Islet of Langerhans (tissue), 1 donor: ENCODE results near the gene RASAL1.

Experiments used
- FAIRE-seq: peaks from one replicate; lab custom pipeline; 2011; peaks lifted over from hg19 to GRCh38; lab: Jason Lieb, UNC

The RASAL1 gene

GRCh38 chr12:113072136-113072535 is 63.4 kb downstream of the RASAL1 start:
- FAIRE-seq: no peak

- FAIRE-seq: no peak
These were observed 64.1 kb downstream of the RASAL1 start for GRCh38 chr12:113071135-113072112.

DNA sequence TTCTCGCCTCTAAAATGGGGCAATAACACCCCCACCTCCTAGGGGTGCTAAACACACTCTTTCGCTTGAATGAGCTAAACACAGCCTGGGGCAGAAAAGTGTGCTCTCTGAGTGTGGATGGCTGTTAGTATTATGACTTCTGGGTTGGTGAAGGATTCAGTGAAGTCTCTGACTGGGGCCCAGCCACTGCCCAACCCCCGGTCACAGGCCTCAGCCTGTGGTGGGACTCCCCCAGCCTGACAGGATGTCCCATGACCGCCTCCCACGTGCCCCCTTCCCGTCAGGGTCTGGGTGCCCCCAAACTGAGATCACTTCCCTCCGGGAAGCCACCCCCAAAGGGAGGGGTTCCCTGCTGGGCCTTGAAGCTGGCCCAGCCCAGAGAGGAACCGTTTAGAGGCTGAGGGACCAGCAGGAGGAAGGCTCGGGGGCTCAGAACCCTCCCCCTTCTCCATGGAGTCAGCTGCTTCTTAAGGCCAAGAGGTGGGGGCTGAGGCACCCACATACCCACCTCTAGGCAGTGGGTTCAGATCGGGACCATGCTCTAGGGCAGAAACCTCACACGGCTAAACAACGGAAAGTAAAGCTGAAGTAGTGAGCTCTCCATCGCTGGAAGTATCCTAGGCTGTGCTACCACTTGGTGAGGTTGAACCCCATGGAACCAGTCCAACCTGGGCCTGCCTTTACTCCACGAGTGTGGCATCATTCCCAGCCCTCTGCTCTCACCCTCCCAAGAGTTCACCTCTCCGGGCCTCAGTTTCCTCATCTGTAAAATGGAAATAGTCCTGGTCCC is 65.2 kb downstream of the RASAL1 start:
- no peak for FAIRE-seq

DNA sequence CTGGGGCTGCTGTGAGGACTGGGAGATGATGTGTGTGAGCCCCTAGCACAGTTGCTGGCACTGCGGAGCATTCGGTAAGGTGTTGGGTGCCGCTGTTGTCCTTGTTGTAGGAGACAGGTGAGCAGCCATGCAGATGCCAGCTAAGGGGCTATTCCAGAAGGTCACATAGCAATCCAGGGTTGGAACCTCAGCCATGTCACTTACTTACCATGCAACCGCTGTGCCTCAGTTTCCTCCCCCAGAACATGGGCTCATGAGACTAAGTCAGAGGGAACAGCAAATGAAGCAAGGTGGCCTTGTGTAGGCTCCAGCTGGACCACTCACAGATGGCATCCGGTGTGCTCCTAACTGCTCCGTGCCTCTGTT is 65.8 kb downstream of the RASAL1 start:
- no peak for FAIRE-seq

- FAIRE-seq: no peak
These were observed 66.4 kb downstream of the RASAL1 start for GRCh38 chr12:113069149-113069548.

- no peak for FAIRE-seq
These were observed 67.3 kb downstream of the RASAL1 start for GRCh38 chr12:113067987-113068935.

- no peak for FAIRE-seq
These were observed 68.7 kb downstream of the RASAL1 start for GRCh38 chr12:113066813-113067400.

DNA sequence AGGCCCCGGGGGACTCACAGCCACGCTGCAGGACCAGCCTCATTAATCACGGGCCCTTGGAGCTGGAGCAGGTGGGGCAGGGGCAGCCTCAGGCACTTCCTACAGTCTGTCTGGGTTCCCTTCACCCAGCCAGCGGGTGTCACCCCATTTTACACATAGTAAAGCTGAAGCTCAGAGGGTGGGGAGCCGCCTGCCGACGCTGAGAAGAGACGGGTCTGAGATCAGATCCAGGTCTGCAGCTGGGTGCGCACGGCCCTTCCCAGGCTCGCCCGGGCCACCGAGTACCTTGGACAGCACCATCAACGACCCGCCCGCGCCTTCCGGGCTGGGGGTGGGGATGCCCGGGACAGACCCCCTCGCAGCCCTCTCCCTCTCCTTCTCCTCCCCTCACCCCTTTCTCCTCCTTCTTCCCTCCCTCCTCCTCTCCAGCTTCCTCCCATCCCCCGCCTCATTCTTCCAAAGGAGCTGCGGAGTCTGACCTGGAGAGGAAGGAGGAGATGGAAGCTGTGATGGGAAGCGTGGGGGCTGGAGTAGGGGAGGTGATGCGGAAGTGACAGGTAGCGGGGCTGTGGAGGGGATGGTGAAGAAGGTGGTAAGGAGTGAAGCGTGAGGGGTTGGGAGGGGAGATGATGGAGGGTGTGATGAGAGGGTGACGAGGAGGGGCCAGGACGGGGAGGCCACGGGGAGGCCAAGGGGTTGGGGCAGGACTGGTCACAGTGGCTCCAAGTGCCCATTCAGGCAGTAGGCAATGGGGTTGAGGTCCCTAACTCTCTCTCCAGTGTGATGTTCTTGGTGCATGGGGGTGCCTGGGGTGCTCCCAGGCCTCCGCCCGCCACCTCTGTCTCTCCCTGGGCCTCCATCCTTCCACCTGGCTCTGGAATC is 70.2 kb downstream of the RASAL1 start:
- FAIRE-seq: no peak

DNA sequence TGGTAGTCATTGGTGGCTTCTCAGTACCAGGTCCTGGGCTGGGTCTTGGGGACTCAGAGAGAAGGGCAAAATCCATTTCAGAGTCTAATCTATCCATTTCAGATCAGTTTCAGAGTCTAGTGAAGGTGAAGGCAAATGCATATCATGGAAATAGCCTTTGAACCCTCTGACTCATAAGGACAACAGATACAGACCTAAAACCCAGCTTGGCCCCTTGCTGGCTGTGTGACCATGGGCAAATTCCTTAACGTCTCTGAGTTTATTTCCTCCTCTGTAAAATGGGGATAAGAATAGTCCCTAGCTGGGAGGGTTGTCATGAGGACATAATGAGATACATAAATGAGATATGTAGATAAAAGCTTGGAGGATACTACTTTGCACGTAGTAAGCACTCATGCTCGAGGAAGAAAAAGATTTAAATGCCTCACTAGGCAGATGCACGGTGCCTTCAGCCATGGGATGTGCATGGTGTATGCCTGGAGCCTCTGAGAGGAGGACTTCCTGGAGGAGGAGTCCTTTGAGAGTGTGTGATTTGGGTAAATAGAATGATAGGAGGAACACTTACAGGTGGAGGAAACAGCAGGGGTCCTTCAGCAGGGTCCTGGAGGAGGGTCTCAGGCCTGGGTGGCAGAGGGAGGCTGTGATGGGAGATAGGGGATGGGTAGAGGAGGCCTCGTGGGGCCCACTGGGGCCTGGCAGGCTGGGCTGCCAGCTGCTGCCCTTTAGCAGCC is 71.0 kb downstream of the RASAL1 start:
- no peak for FAIRE-seq

DNA sequence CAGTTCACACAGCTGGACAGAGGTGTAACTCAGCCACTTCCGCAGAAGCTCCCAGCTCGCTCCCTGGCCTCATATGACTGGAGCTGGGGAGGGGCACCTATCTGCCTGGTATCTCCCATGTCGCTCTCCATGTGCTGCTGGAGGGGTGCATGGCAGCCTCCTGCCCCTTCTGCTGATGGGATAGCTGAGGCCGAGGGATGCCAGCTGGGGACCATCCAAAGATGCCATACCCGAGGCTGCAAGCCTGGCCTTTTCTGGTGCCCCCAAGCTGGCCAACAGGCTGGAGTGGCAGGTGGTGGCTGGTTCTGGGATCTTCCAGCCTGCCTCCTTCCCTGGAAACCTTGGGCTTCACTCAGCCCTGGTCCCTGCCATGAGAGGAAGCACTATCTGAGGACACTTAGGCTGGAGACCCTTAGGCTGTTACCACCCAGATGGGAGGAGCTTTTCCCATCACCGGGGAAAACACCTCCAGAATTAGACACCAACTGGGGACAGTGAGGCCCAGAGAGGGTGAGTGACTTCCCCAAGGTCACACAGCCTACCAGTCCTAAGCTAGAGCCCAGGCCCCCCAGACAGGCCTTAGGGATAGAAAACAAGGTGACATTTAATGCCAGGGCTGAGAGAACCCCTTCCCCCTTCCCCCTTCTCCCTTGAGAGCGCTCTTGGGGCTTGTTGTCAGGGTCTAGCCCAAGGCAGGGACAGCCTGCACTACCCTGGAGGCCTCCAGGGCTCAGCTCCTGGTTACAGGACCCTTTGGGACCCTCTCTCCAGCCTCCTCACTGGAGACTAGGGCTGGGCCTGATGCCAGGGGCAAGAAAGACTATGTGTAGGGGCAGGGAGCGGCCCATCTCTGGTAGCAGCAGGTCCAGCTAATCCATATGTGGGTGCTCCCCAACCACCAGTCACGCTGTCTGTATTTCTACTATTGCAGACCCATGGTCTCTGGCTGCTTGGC is 71.9 kb downstream of the RASAL1 start:
- FAIRE-seq: no peak

- FAIRE-seq: no peak
These were observed 72.8 kb downstream of the RASAL1 start for GRCh38 chr12:113062502-113063395.

DNA sequence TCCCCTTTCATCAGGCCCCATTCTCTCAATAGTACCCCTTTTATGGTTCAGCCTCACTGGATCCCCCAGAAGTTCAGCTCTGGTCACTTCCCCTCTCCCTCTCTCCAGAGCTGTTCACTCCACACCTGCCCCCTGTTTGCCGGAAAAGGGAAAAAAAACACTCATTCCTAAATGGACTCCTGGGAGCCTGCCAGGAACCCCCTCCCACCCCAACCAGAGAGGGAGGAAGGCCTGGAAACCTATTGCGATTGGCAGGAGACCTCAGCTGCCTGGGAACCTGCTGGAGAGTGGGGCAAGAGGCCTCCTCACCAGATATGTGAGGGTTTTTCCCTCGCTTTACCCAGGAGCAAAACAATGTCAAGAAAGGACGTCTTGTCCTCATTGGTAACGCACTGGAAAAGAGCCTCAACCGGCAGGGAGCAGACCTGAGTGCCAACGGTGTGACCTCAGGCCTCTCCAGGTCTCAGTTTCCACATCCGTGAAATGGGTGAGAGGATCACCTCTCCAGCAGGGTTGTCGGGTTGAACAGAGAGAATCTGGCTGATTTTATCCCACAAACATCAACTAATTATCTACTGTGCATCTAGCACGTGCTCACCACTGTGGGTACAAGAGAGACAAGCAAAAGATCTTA is 74.4 kb downstream of the RASAL1 start:
- no peak for FAIRE-seq

- FAIRE-seq: no peak
These were observed 75.1 kb downstream of the RASAL1 start for GRCh38 chr12:113060336-113060960.

DNA sequence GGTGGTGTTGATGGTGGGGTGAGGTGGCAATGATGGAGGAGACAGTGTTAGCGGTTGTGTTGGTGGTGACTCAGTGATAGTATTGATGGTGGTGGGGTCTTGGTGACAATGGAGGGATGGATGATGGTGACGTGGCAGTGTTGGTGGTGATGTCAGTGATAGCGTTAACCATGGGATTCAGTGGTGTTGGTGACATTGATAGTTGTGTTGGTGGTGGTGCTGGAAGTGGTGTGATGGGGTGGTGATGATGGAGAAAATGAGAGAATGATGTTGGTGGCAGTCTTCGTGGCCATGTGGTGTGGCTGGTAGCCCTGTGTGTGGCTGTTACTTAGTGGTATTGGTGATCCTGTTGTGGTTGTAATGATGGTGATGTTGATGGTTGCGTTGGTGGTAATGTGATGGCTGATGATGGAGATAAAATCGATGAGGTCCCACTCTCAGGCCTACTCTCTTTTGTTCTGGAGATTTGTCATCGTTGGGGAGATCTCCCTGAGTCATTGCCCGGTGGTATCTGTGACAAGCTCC is 76.4 kb downstream of the RASAL1 start:
- FAIRE-seq: no peak

- FAIRE-seq: no peak
These were observed 77.0 kb downstream of the RASAL1 start for GRCh38 chr12:113058553-113058952.
